ENCODE data around the gene GNG13. TPM values are rescaled to one million over a fixed set of nuclear protein-coding genes. Genes with fewer than 3 reads are reported as not detected.

GNG13 gene
- total and polyA plus RNA-seq, 2 experiments from 2014 or later, result 0.29 TPM; not detected in 1

DNA sequence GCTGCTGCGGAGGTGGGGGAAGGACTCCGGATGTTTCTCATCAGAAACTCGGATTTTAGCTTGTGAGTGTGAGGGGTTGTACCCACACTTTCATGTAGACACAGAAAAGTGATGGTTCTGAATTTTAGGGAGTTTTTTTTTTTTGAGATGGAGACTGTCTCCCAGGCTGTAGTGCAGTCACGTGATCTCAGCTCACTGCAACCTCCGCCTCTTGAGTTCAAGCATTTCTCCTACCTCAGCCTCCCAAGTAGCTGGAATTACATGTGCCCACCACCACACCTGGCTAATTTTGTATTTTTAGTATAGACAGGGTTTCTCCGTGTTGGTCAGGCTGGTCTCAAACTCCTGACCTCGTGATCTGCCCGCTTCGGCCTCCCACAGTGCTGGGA is 22.4 kb upstream of the GNG13 start (continued):
- TF ChIP-seq, protein P1, sequence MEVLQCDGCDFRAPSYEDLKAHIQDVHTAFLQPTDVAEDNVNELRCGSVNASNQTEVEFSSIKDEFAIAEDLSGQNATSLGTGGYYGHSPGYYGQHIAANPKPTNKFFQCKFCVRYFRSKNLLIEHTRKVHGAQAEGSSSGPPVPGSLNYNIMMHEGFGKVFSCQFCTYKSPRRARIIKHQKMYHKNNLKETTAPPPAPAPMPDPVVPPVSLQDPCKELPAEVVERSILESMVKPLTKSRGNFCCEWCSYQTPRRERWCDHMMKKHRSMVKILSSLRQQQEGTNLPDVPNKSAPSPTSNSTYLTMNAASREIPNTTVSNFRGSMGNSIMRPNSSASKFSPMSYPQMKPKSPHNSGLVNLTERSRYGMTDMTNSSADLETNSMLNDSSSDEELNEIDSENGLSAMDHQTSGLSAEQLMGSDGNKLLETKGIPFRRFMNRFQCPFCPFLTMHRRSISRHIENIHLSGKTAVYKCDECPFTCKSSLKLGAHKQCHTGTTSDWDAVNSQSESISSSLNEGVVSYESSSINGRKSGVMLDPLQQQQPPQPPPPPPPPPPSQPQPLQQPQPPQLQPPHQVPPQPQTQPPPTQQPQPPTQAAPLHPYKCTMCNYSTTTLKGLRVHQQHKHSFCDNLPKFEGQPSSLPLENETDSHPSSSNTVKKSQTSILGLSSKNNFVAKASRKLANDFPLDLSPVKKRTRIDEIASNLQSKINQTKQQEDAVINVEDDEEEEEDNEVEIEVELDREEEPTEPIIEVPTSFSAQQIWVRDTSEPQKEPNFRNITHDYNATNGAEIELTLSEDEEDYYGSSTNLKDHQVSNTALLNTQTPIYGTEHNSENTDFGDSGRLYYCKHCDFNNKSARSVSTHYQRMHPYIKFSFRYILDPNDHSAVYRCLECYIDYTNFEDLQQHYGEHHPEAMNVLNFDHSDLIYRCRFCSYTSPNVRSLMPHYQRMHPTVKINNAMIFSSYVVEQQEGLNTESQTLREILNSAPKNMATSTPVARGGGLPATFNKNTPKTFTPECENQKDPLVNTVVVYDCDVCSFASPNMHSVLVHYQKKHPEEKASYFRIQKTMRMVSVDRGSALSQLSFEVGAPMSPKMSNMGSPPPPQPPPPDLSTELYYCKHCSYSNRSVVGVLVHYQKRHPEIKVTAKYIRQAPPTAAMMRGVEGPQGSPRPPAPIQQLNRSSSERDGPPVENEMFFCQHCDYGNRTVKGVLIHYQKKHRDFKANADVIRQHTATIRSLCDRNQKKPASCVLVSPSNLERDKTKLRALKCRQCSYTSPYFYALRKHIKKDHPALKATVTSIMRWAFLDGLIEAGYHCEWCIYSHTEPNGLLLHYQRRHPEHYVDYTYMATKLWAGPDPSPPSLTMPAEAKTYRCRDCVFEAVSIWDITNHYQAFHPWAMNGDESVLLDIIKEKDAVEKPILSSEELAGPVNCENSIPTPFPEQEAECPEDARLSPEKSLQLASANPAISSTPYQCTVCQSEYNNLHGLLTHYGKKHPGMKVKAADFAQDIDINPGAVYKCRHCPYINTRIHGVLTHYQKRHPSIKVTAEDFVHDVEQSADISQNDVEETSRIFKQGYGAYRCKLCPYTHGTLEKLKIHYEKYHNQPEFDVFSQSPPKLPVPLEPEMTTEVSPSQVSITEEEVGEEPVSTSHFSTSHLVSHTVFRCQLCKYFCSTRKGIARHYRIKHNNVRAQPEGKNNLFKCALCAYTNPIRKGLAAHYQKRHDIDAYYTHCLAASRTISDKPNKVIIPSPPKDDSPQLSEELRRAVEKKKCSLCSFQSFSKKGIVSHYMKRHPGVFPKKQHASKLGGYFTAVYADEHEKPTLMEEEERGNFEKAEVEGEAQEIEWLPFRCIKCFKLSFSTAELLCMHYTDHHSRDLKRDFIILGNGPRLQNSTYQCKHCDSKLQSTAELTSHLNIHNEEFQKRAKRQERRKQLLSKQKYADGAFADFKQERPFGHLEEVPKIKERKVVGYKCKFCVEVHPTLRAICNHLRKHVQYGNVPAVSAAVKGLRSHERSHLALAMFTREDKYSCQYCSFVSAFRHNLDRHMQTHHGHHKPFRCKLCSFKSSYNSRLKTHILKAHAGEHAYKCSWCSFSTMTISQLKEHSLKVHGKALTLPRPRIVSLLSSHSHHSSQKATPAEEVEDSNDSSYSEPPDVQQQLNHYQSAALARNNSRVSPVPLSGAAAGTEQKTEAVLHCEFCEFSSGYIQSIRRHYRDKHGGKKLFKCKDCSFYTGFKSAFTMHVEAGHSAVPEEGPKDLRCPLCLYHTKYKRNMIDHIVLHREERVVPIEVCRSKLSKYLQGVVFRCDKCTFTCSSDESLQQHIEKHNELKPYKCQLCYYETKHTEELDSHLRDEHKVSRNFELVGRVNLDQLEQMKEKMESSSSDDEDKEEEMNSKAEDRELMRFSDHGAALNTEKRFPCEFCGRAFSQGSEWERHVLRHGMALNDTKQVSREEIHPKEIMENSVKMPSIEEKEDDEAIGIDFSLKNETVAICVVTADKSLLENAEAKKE (CRISPR knock-in tag; IDR thresholded peaks at IDR 0.05), result no peak
- TF ChIP-seq POLR2AphosphoS5 (IDR thresholded peaks at IDR 0.05; ENCODE audit: low read depth), result no peak

DNA sequence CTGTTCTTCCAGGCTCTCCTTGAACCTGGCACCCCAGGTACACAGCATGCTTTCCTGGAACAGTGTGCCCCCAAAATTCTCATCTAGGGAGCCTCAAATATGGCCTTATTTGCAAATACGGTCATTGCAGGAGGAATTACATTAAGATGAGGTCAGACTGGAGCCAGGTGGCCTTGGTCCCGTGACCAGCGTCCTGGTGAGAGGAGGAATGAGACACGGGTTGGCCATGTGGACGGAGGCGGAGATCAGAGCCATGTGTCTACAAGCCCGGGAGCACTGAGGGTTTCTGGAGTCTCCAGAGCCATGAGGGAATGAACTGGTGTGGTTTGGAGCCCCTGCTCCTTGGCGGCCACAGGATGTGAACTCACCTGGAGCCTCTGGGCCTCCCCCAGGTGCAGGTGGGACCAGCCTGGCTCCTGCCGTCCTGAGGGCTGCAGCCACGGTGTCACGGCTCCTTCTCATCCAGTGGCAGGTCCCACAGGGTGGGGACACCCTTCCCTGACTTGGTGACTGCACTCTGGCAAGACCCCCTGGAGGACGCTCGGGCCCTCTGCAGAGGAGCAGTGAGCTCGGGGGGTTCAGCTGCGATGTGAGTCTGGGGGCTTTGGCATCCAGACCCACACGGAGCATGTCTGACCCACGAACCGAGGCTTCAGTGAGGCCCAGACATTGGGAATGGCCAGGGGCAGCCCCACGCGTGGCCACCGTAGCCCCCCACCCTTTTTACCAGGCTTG is 21.8 kb upstream of the GNG13 start:
- H3K36me3 Mint-ChIP-seq (ENCODE audit: low read depth), result no peaks in the 10 kb centered on the region
- H4K20me1 ChIP-seq (replicated peaks; ENCODE audit: insufficient read depth), result no peaks in the 10 kb centered on the region
- no peak overlapping the region for H3K4me2 ChIP-seq
- no peaks in the 10 kb centered on the region for H3K36me3 ChIP-seq (ENCODE audit: insufficient read depth)
- no peak overlapping the region for H3K27ac ChIP-seq (ENCODE audit: low read depth)
- H3K79me2 ChIP-seq (replicated peaks; ENCODE audit: insufficient read depth), result no peaks in the 10 kb centered on the region
- H3K4me3 ChIP-seq, result no peak overlapping the region
- no peaks in the 10 kb centered on the region for H3K4me1 ChIP-seq (ENCODE audit: insufficient read depth)
- no peaks in the 10 kb centered on the region for H3K9me3 Mint-ChIP-seq
- H3K9me2 ChIP-seq (ENCODE audit: insufficient read depth), result no peaks in the 10 kb centered on the region
- DNase-seq (ENCODE audit: low spot score) (no peak), ATAC-seq (no peak)
- H3K4me3 Mint-ChIP-seq, result no peak overlapping the region
- no peaks in the 10 kb centered on the region for H3K27me3 ChIP-seq (ENCODE audit: insufficient read depth)
- H3K27me3 Mint-ChIP-seq (ENCODE audit: insufficient read depth, low read depth, poor library complexity), result peaks cover 7% of the 10 kb centered on the region
- H3K27ac Mint-ChIP-seq, result no peak overlapping the region
- no peaks in the 10 kb centered on the region for H3F3A ChIP-seq (replicated peaks; ENCODE audit: low read depth)
- no peak overlapping the region for H2AFZ ChIP-seq
- H3K4me1 Mint-ChIP-seq, result no peaks in the 10 kb centered on the region; the same call in 1 of the 3 replicates
- no peak for TF ChIP-seq ZNF331 (CRISPR knock-in tag; IDR thresholded peaks at IDR 0.05; ENCODE audit: low read depth)
- TF ChIP-seq, protein P2, sequence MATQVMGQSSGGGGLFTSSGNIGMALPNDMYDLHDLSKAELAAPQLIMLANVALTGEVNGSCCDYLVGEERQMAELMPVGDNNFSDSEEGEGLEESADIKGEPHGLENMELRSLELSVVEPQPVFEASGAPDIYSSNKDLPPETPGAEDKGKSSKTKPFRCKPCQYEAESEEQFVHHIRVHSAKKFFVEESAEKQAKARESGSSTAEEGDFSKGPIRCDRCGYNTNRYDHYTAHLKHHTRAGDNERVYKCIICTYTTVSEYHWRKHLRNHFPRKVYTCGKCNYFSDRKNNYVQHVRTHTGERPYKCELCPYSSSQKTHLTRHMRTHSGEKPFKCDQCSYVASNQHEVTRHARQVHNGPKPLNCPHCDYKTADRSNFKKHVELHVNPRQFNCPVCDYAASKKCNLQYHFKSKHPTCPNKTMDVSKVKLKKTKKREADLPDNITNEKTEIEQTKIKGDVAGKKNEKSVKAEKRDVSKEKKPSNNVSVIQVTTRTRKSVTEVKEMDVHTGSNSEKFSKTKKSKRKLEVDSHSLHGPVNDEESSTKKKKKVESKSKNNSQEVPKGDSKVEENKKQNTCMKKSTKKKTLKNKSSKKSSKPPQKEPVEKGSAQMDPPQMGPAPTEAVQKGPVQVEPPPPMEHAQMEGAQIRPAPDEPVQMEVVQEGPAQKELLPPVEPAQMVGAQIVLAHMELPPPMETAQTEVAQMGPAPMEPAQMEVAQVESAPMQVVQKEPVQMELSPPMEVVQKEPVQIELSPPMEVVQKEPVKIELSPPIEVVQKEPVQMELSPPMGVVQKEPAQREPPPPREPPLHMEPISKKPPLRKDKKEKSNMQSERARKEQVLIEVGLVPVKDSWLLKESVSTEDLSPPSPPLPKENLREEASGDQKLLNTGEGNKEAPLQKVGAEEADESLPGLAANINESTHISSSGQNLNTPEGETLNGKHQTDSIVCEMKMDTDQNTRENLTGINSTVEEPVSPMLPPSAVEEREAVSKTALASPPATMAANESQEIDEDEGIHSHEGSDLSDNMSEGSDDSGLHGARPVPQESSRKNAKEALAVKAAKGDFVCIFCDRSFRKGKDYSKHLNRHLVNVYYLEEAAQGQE (IDR thresholded peaks at IDR 0.05; ENCODE audit: unreplicated experiment), result no peak
- TF ChIP-seq, protein P1 (CRISPR knock-in tag; IDR thresholded peaks at IDR 0.05), result no peak
- TF ChIP-seq JUNB (IDR thresholded peaks at IDR 0.05; ENCODE audit: unreplicated experiment), result no peak
